ENCODE results near the gene PHC2.

PHC2 gene

GRCh38 chr1:33439662-33440061 lies 8.8 kb upstream of the PHC2 start:
- Histone ChIP-seq H3K36me3 (ENCODE audit: insufficient read depth, low read length) (no peaks in the 10 kb centered on the region), H3K9ac (ENCODE audit: low read depth, low read length) (no peak overlapping the region), H3K9me3 (ENCODE audit: control insufficient read depth, insufficient read depth, low read length) (no peaks in the 10 kb centered on the region), H3K4me1 (ENCODE audit: insufficient read depth, low read length) (peaks cover 7% of the 10 kb centered on the region)

- no peaks in the 10 kb centered on the region for H3K9me3 ChIP-seq (ENCODE audit: control insufficient read depth, insufficient read depth, low read length)
- H3K36me3 ChIP-seq (ENCODE audit: insufficient read depth, low read length): no peaks in the 10 kb centered on the region
- peaks cover 17% of the 10 kb centered on the region for H3K4me1 ChIP-seq (ENCODE audit: insufficient read depth, low read length)
- no peak overlapping the region for H3K9ac ChIP-seq (ENCODE audit: low read depth, low read length)
Measured at GRCh38 chr1:33438364-33439160, 7.7 kb upstream of the PHC2 start.

GRCh38 chr1:33436557-33437285 lies 5.8 kb upstream of the PHC2 start:
- no peak overlapping the region for H3K9ac ChIP-seq (ENCODE audit: low read depth, low read length)
- H3K9me3 ChIP-seq (ENCODE audit: control insufficient read depth, insufficient read depth, low read length): no peaks in the 10 kb centered on the region
- H3K4me1 ChIP-seq (ENCODE audit: insufficient read depth, low read length): peaks cover 21% of the 10 kb centered on the region
- no peaks in the 10 kb centered on the region for H3K36me3 ChIP-seq (ENCODE audit: insufficient read depth, low read length)

- H3K9ac ChIP-seq (ENCODE audit: low read depth, low read length): no peak overlapping the region
- H3K4me1 ChIP-seq (ENCODE audit: insufficient read depth, low read length): peaks cover 27% of the 10 kb centered on the region
- no peaks in the 10 kb centered on the region for H3K36me3 ChIP-seq (ENCODE audit: insufficient read depth, low read length)
- no peaks in the 10 kb centered on the region for H3K9me3 ChIP-seq (ENCODE audit: control insufficient read depth, insufficient read depth, low read length)
Measured at GRCh38 chr1:33435096-33435820, 4.4 kb upstream of the PHC2 start.

GRCh38 chr1:33434363-33434750 lies 3.5 kb upstream of the PHC2 start:
- Histone ChIP-seq H3K9me3 (ENCODE audit: control insufficient read depth, insufficient read depth, low read length) (no peaks in the 10 kb centered on the region), H3K36me3 (ENCODE audit: insufficient read depth, low read length) (no peaks in the 10 kb centered on the region), H3K9ac (ENCODE audit: low read depth, low read length) (no peak overlapping the region), H3K4me1 (ENCODE audit: insufficient read depth, low read length) (peaks cover 31% of the 10 kb centered on the region)

- H3K9me3 ChIP-seq (ENCODE audit: control insufficient read depth, insufficient read depth, low read length): no peaks in the 10 kb centered on the region
- H3K36me3 ChIP-seq (ENCODE audit: insufficient read depth, low read length): no peaks in the 10 kb centered on the region
- H3K9ac ChIP-seq (ENCODE audit: low read depth, low read length): no peak overlapping the region
- peaks cover 37% of the 10 kb centered on the region for H3K4me1 ChIP-seq (ENCODE audit: insufficient read depth, low read length)
Measured at GRCh38 chr1:33433509-33434362, 2.8 kb upstream of the PHC2 start.

- Histone ChIP-seq H3K9ac (ENCODE audit: low read depth, low read length) (peak overlapping the region; percentile 51), H3K4me1 (ENCODE audit: insufficient read depth, low read length) (peaks cover 38% of the 10 kb centered on the region), H3K9me3 (ENCODE audit: control insufficient read depth, insufficient read depth, low read length) (no peaks in the 10 kb centered on the region)
Measured at GRCh38 chr1:33429856-33430691, 821 bp downstream of the PHC2 start.

GRCh38 chr1:33429332-33429731 lies 1.6 kb downstream of the PHC2 start:
- peaks cover 31% of the 10 kb centered on the region for H3K4me1 ChIP-seq (ENCODE audit: insufficient read depth, low read length)
- no peaks in the 10 kb centered on the region for H3K36me3 ChIP-seq (ENCODE audit: insufficient read depth, low read length)
- H3K9me3 ChIP-seq (ENCODE audit: control insufficient read depth, insufficient read depth, low read length): no peaks in the 10 kb centered on the region
- H3K9ac ChIP-seq (ENCODE audit: low read depth, low read length): peak overlapping the region; percentile 51; the same call in 1 of the 2 replicates

More at GRCh38 chr1:33429856-33430691, 821 bp downstream of the PHC2 start:
- H3K36me3 ChIP-seq (ENCODE audit: insufficient read depth, low read length): no peaks in the 10 kb centered on the region

GRCh38 chr1:33428661-33429060 lies 2.2 kb downstream of the PHC2 start:
- no peaks in the 10 kb centered on the region for H3K9me3 ChIP-seq (ENCODE audit: control insufficient read depth, insufficient read depth, low read length)
- no peaks in the 10 kb centered on the region for H3K36me3 ChIP-seq (ENCODE audit: insufficient read depth, low read length)
- H3K9ac ChIP-seq (ENCODE audit: low read depth, low read length): peak overlapping the region; percentile 51; the same call in 1 of the 2 replicates
- H3K4me1 ChIP-seq (ENCODE audit: insufficient read depth, low read length): peaks cover 25% of the 10 kb centered on the region

- Histone ChIP-seq H3K36me3 (ENCODE audit: insufficient read depth, low read length) (no peaks in the 10 kb centered on the region), H3K9me3 (ENCODE audit: control insufficient read depth, insufficient read depth, low read length) (no peaks in the 10 kb centered on the region), H3K4me1 (ENCODE audit: insufficient read depth, low read length) (peaks cover 28% of the 10 kb centered on the region), H3K9ac (ENCODE audit: low read depth, low read length) (no peak overlapping the region)
Measured at GRCh38 chr1:33426916-33427315, 4.0 kb downstream of the PHC2 start.

GRCh38 chr1:33425900-33426299 lies 5.0 kb downstream of the PHC2 start:
- Histone ChIP-seq H3K9me3 (ENCODE audit: control insufficient read depth, insufficient read depth, low read length) (no peaks in the 10 kb centered on the region), H3K36me3 (ENCODE audit: insufficient read depth, low read length) (no peaks in the 10 kb centered on the region), H3K4me1 (ENCODE audit: insufficient read depth, low read length) (peaks cover 32% of the 10 kb centered on the region), H3K9ac (ENCODE audit: low read depth, low read length) (no peak overlapping the region)

- Histone ChIP-seq H3K9me3 (ENCODE audit: control insufficient read depth, insufficient read depth, low read length) (no peaks in the 10 kb centered on the region), H3K36me3 (ENCODE audit: insufficient read depth, low read length) (no peaks in the 10 kb centered on the region), H3K9ac (ENCODE audit: low read depth, low read length) (no peak overlapping the region), H3K4me1 (ENCODE audit: insufficient read depth, low read length) (peaks cover 34% of the 10 kb centered on the region)
Measured at GRCh38 chr1:33424610-33425009, 6.3 kb downstream of the PHC2 start.

- Histone ChIP-seq H3K9me3 (ENCODE audit: control insufficient read depth, insufficient read depth, low read length) (no peaks in the 10 kb centered on the region), H3K36me3 (ENCODE audit: insufficient read depth, low read length) (no peaks in the 10 kb centered on the region), H3K4me1 (ENCODE audit: insufficient read depth, low read length) (peaks cover 31% of the 10 kb centered on the region), H3K9ac (ENCODE audit: low read depth, low read length) (no peak overlapping the region)
Measured at GRCh38 chr1:33424205-33424604, 6.7 kb downstream of the PHC2 start.
